ENCODE measurements around the gene ZNHIT1. TPM values are rescaled to one million over a fixed set of nuclear protein-coding genes. Genes with fewer than 3 reads are reported as not detected.
"Not testable (repeated sequence)": the region's sequence is repeated elsewhere in the genome, so short reads cannot be mapped to it uniquely, and the experiment has no call there.

The ZNHIT1 gene
- total RNA-seq, 1 donor from 2014 or later = 103 TPM

GRCh38 chr7:101240226-101241014, 22.5 kb downstream of the ZNHIT1 start:
- DNase-seq (ENCODE audit: low read depth) = no peak

- DNase-seq (ENCODE audit: low read depth) = no peak
These were observed 23.0 kb downstream of the ZNHIT1 start for GRCh38 chr7:101241015-101241363.

- peak; percentile 35 for DNase-seq (ENCODE audit: low read depth)
These were observed 23.7 kb downstream of the ZNHIT1 start for GRCh38 chr7:101241443-101242349.

- DNase-seq (ENCODE audit: low read depth) = no peak
These were observed 25.8 kb downstream of the ZNHIT1 start for GRCh38 chr7:101243646-101244374.

GRCh38 chr7:101244375-101245146, 26.6 kb downstream of the ZNHIT1 start, which contains the start of gene FIS1:
Gene FIS1 (minus strand): TSS chr7:101245081. CDS start chr7:101245004, 77 bp downstream.
- DNase-seq (ENCODE audit: low read depth) = peak; percentile 95

DNA sequence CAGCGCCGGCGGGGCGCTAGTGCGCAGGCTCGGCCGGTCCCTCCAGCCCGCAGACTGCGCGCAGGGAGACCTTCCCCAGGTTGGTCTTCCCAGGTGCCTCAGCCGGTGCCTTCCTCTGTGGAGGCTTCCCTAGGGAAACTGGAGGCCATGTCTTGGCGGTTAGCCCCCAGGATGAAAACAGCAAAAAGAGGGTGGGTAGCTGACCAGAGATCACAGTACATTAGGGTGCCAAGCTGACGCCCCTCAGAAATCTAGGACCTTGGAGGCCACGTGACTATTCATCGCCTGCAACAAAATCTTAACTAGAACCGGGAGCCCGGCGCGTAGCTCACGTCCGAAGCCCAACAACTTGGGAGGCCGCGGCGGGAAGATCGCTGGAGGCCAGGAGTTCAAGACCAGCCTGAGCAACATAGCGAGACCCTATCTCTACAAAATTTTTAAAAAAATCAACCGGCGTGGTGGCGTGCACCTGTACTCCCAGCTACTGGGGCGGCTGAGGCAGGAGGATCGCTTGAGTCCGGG, 27.2 kb downstream of the ZNHIT1 start:
- no peak for DNase-seq (ENCODE audit: low read depth)

GRCh38 chr7:101248276-101248675, 30.3 kb downstream of the ZNHIT1 start:
- DNase-seq (ENCODE audit: low read depth) = no peak

GRCh38 chr7:101250324-101250723, 32.4 kb downstream of the ZNHIT1 start:
- DNase-seq (ENCODE audit: low read depth) = no peak

- peak; percentile 100 for DNase-seq (ENCODE audit: low read depth)
These were observed 34.1 kb downstream of the ZNHIT1 start for GRCh38 chr7:101251871-101252659.

DNA sequence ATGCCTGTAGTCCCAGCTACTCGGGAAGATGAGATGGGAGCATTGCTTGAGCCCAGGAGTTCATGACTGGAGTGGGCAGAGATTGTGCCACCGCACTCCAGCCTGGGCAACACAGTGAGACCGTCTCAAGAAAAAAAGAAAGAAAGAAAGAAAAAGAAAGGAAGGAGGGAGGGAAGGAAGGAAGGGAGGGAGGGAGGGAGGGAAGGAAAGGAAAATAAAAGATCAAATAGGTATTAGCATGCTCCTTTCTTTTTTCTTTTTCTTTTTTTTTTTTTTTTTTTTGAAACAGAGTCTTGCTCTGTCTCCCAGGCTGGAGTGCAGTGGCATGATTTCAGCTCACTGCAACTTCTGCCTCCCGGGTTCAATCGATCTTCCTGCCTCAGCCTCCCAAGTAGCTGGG, 35.2 kb downstream of the ZNHIT1 start:
- not testable (repeated sequence) for DNase-seq (ENCODE audit: low read depth)

- DNase-seq (ENCODE audit: low read depth) = no peak
These were observed 37.8 kb downstream of the ZNHIT1 start for GRCh38 chr7:101255796-101256195.

DNA sequence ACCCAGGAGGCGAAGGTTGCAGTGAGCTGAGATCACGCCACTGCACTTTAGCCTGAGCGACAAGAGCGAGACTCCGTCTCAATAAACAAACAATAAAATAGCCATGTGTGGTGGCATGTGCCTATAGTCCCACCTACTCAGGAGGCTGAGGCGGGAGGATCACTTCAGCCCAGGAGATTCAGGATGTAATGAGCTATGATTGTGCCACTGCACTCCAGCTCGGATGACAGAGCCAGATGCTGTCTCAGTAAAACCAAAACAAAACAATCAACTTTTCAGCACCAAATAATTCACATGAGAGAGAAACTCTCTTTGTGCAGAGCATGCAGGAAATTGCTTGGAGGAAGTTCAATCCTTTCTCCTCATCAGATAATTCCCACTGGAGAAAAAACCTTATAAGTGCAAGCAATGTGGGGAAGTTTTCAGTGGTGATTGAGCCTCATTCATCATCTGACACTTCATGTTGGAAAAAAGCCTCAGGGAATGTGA, 40.3 kb downstream of the ZNHIT1 start:
- DNase-seq (ENCODE audit: low read depth) = no peak

GRCh38 chr7:101264102-101264706, 46.2 kb downstream of the ZNHIT1 start:
- DNase-seq (ENCODE audit: low read depth) = not testable (repeated sequence)

- DNase-seq (ENCODE audit: low read depth) = no peak
These were observed 47.9 kb downstream of the ZNHIT1 start for GRCh38 chr7:101265622-101266516.

DNA sequence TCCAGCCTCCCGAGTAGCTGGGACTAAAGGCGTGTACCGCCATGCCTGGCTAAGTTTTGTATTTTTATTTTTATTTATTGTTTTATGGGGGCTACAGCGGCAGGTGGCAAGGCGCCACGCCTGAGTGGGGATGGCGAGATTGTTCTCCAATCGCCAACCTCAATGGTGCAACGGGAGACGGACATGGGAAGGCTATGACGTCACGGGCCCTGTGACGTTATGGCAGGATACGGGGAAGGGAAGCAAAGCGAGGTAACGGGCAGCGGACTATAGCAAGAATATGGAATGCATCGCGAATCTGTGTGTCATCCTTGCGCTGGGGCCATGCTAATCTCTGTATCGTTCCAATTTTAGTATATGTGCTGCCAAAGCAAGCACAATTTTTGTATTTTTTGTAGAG, 51.7 kb downstream of the ZNHIT1 start:
- DNase-seq (ENCODE audit: low read depth) = no peak

DNA sequence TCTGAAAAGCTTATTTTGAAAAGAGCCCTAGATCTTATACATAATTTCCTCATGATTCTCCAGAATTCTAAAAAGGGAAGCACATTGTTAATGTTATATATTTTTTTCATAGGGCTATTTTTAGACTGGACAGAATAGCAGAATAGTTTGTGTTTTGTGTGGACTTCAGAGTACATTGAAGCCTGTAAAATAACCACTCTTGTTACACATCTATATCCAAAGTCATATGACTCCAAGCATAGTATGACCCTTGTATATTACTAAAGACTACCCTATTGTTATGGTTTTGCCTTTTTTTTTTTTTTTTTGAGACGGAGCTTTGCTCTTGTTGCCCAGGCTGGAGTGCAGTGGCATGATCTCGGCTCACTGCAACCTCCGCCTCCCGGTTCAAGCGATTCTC, 53.1 kb downstream of the ZNHIT1 start:
- DNase-seq (ENCODE audit: low read depth) = no peak

DNA sequence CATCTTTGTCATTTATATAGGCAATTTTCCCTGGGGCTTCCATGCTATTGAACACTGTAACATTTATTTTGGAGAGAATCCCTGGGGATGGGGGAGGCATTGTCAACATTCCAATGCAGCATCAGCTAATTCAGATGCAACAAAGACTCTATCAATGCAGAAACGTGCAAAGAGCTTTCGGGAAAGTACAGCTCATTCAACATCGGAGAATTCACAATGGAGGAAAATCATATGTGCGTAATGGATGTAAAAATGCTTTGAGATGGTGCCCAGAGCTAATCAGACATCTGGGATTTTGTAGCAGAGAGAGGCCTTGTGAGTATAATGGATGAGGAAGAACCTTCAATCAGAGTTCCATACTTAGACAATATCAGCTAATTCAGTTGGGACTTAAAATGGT, 55.2 kb downstream of the ZNHIT1 start:
- no peak for DNase-seq (ENCODE audit: low read depth)
